OCI-LY3 (cell line): ENCODE results near the gene APOL2.

ENCODE experiments used
- CTCF ChIP-seq: fragments of 200-600, 300-600 bp; sonication (generic); IDR thresholded peaks from 2 replicates; pipeline ENCODE4 v1.5.1; 2014; ENCODE audit warnings: antibody characterized with exemption, low read length, low read depth
- EZH2phosphoT487 ChIP-seq: fragments of 200-600 bp; shearing (Covaris generic); IDR thresholded peaks from 2 replicates; pipeline ENCODE4 v1.6.1; 2018; ENCODE audit warnings: antibody characterized with exemption, mixed run types, low read depth

GRCh38 chr22:36252754-36253522 is 13.6 kb upstream of the APOL2 start, which contains the start of gene APOL1:
- no peak for TF ChIP-seq CTCF
- no peak for TF ChIP-seq EZH2phosphoT487
